ENCODE results near the gene FER. TPM values are rescaled to one million over a fixed set of nuclear protein-coding genes. Genes with fewer than 3 reads are reported as not detected.

FER gene
- total and polyA plus RNA-seq, 2 of the 8 experiments (the other 6 are each of a cell fraction or from before 2014, with no cell fraction given): 1.3 to 15.8 TPM

GRCh38 chr5:108869066-108869465, 121.4 kb downstream of the FER start (continued):
- no peak for TF ChIP-seq BRCA1 (IDR thresholded peaks at IDR 0.05; ENCODE audit: low read depth, low read length)
- TF ChIP-seq MAFK (IDR thresholded peaks at IDR 0.05; ENCODE audit: low read depth, low read length): no peak
- no peak for TF ChIP-seq SUZ12 (IDR thresholded peaks at IDR 0.05; ENCODE audit: low read length)
- no peak for TF ChIP-seq PHF8 (conservative IDR thresholded peaks at IDR 0.05; ENCODE audit: low read depth, low read length)
- no peak for TF ChIP-seq NANOG (IDR thresholded peaks at IDR 0.05; ENCODE audit: insufficient read depth, low read depth, low read length, poor library complexity, severe bottlenecking)
